HG02763 (cell line): ENCODE data around the gene CAPN5.
A peak's percentile ranks its signal among the peaks of the same experiment; 100 is the strongest.

Source experiments
- ATAC-seq: cut with Tn5 transposase; IDR thresholded peaks from one replicate; pipeline ENCODE4 v1.9.1; 2021; ENCODE audit warnings: mild to moderate bottlenecking, moderate library complexity; ENCODE audit not compliant: unreplicated experiment

Gene CAPN5

DNA sequence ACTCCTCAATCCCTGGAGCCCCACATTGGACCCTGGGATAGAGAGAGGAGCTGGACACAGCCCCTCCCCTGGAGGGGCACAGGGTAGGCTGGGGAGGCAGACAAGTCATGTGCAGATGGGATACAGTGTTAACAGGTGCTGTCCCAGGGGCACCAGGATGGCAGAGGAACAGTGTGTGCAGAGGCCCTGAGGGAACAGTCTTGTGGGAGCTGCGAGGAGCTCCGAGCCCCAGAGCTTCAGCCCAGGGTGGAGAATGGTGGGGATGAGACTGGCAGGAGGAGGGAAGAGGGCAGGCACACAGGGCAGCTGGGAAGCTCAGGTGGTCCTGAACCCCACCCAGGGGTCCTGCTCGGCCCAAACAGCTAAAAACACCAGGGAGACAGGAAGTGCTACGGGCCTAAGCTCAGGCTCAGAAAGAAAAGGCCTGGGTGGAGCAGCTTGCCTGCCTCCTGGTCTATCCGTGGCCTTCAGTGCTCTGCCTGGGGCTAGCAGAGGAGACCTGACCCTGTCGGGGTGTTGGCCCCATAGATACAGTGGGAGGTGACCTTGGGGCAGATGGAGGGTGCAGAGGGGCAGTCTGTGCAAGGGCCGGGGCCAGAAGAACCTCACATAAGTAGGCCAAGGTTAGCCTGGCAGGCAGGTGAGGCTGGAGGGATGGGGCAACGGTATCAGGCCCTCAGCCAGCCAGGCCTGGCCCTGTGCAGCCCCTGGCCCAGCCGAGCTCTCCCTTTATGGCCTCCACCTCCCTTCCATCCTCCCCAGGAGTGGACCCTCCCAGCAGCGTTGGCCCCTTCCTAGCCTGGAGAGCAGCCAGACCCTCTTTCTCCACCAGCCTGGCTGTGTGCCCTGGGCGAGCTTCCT is 15.4 kb downstream of the CAPN5 start:
- no peak for ATAC-seq

DNA sequence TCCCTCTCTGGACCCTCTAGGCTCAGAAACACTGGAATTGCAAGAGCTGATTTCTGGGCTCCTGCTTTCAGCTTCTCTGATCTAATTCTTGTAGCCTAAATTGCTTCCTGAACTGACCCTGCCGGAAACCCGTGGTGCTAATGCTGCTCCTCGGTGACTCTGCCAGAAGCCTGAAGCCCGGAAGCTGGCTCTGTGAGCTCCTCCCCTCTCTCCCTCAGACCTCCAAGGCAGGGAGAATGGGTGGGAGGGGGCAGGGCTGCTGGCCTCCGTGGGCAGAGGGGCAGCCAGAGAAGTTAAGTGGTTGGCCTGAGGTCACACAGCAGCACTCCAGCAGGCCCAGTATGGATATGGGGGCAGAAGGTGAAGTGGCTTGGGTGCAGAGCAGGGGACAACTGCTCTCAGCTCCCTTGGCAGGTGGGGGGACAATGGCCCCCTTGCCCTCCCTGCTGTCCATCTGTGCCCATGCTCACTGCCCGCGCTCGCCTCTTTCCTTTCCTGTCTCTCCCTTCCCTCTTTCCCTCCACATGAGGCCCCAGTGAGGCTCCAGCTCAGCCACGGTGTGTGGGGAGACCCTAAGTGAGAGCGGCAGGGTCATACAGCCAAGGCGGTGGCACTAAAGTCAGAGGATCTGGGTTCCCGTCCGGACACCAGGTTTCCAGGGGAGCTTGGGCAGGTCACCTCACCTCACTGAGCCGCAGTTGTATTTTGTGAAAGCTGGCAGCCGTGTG is 16.2 kb downstream of the CAPN5 start:
- ATAC-seq, result no peak

DNA sequence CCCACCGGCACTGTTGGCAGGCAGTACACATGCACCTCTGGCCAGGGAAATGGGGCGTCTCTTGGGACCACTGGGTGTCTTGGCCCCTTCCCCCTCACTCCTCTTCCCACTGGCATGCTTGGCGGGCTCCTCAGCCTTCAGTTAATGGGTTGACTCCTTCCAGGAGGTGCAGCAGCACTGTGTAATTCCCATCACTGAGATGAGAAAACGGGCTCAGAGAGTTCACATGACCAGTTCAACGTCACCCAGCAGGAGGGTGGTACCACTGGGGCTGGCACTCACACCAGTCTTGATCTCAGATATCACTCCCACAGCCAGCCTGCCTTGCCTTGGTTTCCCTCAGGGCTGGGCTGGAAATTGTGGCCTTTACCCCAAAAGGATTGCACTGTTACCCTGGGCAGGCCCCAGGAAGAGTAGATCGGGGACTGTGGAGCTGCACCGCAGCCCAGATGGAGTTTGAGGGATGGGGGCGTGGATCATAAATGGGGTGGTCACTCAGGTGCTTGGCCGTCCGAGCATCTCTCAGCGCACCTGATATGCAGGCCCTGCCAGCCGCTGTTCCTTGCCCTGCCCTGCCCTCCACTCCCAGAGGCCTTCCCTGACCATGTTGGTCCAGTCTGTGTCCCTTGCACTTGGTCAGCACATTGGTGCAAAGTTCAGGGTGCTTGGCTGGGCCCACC is 16.9 kb downstream of the CAPN5 start:
- no peak for ATAC-seq

DNA sequence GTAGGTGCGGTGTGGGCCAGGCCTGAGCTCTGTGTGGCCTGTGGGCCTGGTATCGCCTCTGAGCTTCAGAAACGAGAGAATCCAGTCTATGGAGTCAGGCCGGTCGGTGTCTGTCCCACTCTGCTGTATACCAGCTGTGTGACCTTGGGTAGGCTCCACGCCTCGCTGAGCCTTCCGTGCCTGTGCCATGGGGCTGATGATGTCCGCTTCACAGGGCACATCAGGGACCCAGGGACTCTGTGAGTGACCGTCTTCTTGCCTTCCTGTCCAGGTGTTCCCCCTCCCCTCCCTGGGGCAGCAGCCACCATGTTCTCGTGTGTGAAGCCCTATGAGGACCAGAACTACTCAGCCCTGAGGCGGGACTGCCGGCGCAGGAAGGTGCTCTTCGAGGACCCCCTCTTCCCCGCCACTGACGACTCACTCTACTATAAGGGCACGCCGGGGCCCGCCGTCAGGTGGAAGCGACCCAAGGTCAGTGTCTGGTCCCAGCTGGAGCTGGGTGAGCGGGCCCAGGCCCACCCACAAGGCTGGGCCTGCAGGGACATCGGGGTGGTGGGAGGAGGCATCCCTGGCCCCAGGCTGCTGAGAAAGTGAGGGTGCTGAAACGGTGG is 17.9 kb downstream of the CAPN5 start:
- ATAC-seq, result no peak

DNA sequence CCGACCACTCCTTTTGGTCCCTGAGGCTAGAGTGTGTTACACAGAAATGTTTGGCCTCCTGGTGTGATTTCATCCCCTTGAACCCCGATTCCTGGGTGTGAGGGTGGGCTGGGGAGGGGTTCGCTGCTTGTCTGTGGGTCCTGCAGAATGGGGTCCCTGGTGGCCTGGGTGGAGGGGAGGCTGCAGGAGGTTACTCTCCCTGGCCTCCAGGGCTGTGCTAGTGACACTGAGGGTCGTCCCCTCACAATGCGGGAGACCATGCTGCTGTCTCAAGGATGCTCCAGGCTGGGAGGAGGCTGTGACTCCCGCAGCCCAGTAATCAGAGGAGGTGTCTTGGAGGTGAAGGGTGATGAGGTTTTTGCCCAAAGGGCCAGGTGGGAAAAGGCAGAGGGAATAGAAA is 18.9 kb downstream of the CAPN5 start:
- ATAC-seq, result no peak

DNA sequence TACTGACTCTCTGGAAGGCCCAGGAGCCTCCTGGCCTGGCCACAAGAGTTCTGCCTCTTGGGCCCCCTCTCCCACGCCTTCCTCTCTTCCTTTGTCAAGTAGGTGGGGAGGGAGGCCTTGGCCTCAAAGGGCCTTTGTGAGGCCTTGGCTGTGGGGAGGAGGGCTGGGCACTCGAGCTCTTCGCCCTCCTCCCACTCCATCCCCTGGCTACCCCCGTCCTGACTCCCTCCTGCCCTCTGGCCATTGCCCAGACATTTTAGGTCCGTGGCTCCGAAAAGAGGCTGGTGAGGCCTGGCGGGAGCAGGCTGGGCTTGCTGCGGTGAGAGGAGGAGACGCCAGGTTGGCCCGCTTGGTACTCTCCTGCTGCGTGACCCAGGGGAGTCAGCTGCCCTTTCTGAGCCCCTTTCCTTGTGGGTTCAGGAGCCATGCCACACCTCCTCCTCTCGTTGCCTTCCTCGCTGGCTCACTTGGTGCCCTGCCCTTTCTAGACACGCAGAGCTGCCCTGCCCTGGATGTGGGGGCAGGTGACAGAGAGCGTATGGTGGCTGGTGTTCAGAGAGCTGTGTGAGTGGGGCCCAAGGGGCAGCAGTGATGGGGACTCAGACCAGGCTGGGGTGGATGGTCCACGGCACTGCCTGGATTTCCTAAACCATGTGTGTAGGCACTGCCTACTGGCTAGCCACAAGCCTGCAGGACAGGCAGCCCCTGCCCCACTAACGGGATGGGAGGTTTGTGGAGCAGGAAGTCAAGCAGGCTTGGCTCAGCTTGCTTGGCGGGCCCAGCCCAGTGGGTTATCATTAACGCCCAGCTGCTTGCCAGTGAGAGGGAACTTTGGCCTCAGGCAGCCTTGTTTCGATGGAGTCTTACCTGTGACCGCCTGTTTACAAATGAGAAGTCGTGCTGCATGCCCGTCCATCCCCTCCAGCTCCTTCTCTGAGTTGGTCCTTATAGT is 20.0 kb downstream of the CAPN5 start:
- ATAC-seq, result no peak

DNA sequence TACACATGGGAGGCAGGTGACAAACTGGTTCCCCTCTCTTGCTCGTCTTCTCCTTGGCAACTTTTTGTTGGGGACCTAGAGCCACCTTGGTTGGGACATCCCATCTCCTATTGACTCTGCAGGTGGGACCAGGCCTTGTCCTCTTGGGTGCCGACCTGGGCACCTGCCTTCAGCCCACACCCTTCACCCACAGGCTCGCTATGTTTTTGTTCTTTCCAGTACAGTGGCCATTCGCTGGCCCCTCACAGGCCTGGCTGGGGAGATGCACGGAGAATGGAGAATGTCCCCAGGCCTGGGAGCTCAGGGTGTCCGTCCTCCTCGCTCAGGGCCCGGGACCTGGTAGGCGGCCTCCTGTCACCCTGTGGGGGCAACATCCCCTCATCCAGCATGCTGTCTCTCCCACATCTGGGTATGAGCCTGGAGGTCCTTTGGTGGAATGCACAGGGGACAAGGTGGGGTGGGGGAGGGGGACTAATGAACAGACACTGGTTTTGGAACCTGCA is 21.0 kb downstream of the CAPN5 start:
- no peak for ATAC-seq

DNA sequence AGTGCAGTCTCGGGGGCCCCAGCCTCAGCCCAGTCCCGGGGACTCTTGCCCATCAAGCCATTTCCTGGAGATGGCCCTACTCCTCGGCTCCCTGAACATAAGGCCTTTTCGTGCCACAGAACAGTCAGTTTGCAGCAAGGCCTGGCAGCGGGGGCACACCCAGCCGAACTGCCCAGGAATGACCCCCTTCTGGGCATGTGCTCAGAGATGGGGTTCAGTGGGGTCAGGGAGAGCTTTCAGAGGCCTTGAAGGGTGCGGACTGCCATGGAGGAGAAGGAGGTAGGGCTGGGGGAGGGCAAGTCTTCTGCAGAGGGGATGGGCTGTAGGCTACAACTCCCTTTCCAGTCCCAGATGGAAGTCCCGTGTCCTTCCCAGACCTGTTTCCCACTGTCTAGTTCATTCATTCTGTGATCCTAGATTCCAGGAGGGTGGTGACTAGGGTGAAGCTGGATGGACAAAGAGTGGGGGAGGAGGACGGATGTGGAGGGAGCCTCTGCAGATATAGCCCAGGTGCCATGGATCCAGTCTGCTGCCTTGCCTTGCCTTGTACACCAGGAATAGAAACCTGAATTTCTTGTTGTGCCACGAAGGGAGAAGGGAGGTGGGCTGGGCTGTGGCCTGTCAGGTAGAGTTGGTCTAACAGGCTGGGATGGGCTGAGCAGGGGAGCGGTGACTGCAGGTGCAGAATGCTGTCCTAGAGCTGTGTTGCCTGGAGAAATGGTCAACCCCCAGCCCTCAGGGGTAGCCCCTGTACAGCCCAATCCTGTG is 21.6 kb downstream of the CAPN5 start:
- no peak for ATAC-seq

DNA sequence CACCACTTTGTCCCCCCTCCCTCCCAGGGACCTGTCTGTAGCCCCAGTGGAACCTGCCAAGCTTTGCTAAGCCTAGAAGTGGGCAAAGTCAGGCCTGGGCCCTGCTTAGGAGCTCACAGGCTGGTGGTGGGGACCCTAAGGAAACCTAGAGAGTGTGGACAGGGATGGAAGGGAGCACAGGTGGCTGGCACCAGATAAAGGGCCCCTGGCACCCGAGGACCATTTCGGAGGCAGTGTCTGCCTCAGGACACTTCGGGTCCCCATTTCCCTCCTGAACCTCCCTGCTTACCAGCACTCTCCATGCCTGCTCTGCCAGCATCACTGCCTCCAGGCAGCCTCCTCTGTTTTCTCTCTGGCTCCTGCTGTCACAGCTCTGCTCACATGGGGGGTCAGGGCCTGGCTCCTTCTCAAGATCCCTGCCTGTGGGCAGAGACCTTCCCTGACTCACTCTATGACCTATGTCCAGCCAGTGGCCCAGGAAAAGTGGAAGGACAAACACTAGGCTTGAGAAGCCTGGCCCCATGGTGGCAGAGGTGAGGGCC is 22.3 kb downstream of the CAPN5 start:
- ATAC-seq, result no peak

DNA sequence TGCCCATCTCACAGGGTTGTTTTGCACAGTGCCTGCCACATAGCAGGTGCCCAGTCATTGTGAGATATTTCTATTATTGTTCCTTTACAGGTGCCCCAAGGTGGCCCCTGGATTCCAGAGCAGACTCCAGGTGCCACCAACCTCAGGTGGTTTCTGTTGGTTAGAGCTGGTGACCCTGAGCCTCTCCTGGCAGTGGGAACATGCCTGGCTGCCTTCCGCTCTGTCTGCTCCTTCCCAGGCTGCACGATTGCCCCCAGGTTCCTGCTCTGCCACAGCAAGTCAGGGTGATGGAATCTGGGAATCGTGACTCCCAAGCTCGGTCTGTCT is 23.2 kb downstream of the CAPN5 start:
- ATAC-seq, result no peak

DNA sequence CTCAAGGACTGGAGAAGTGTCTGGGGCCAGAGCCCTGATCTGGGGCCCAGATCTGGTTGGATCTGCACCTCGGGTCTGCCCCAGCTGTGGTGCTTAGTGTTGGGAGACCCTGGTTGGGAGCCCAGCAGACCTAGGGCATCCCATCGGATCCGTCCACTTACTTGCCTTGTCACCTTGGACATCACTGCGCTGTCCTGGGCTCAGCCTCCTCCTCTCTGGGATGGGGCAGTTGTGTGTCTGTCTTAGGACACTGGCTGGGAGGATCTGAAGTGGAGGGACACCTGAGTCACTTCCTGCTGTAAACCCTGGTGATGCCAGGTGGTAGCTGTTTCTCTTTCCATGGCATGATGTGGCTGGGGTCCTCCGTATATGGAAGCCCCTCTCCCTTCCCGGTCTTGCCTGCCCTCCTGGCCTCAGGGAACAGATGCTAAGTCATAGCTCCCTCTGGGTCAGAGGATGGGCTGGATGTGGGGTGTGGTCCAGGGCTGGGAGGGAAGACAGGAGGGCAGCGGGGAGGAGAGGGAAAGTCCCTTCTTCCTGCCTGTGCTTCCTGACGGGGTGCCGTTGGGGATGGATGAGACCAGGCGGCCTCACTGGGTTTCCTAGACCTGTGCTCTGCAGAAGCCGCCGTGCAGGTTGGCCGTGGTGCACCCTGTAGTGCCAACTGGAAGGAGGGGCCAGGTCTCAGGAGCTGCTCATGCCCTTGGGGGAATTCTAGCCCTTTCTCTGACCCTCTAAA is 23.8 kb downstream of the CAPN5 start:
- no peak for ATAC-seq

DNA sequence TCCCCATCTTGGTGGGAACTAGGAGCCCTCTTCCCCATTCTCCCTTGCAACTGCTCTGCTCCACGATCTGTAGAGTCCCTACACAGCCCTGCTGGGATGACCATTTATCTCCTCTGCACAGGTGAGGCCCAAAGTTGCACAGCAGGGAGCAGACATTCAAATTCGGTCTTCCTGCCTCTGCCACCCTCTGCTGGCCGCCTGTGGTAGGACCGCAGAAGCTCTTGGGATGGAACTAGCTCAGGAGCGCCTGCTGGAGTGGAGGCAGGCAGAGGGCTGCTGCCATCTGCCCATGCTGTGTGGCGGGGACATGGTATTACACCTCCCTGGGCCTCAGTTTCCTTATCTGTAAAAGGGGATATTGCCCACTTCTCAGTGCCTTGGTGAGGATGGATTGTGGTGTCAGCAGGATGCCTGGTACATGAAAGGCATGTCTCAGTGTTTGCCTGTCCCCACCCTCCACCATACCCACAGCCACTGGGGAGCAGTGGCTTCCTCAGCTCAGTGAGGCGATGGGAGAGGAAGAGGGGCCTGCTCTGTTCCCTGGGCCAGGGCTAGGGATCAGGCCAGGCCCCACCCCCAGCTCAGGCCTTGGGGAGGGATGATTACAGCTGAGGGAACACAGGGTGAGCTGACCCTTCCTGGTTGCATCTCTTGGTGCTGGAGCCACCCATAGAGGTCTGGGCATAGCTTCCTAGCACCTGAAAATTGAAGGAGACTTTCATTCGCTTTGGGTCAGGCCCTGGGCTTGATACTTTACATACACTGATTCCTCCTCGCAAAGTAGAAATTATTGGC is 24.6 kb downstream of the CAPN5 start:
- ATAC-seq, result peak; percentile 67

DNA sequence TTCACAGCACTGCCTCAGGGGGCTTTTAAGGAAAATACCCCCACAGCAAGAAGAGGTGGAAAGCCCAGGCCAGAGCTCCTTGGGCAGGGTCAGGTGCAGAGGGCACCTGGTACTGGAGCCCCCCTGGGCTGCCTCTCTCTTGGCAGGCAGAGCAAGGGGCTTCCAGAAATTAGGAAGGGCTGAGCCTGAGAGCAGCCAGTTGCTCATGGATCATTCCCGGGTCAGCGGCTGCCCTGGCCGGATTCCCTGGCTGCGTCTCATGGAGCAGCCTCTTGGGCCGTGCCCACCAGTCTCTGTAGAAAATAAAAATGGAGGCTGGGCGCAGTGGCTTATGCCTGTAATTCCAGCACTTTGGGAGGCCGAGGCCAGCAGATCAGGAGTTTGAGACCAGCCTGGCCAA is 25.6 kb downstream of the CAPN5 start:
- ATAC-seq, result no peak

DNA sequence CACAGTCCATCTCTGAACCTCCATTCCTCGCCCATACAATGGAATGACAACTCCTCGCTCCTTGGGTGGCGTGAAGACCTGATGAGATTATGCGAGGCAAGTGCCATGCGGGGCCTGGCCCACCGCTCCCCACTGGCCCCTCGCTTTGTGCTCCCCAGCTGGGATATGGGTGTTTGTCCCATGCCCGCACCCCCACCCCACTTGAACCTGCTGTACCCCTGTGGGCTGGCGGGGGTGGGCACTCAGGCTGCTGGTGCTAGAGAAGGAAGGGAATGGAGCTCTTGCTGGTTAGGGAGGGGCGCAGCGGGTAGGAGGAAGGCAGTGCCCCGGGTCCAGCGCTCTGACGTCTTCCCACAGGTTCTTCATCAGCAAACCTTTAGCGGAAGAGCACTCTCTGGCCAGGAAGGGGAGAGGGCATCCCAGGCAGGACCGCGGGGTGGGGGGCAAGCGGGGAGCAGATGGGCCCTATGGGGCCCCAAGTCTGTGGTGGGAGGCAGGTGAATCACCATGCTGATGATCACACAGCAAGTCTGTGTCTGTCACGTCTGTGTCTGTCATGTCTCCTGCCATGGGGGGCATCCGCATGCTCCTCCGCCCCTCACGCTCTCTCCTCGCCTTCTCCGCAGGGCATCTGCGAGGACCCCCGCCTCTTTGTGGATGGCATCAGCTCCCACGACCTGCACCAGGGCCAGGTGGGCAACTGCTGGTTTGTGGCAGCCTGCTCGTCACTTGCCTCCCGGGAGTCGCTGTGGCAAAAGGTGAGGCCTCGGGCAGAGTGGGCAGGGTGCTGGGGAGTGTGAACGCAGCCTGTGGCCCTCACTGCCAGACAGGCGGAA is 26.5 kb downstream of the CAPN5 start:
- no peak for ATAC-seq

DNA sequence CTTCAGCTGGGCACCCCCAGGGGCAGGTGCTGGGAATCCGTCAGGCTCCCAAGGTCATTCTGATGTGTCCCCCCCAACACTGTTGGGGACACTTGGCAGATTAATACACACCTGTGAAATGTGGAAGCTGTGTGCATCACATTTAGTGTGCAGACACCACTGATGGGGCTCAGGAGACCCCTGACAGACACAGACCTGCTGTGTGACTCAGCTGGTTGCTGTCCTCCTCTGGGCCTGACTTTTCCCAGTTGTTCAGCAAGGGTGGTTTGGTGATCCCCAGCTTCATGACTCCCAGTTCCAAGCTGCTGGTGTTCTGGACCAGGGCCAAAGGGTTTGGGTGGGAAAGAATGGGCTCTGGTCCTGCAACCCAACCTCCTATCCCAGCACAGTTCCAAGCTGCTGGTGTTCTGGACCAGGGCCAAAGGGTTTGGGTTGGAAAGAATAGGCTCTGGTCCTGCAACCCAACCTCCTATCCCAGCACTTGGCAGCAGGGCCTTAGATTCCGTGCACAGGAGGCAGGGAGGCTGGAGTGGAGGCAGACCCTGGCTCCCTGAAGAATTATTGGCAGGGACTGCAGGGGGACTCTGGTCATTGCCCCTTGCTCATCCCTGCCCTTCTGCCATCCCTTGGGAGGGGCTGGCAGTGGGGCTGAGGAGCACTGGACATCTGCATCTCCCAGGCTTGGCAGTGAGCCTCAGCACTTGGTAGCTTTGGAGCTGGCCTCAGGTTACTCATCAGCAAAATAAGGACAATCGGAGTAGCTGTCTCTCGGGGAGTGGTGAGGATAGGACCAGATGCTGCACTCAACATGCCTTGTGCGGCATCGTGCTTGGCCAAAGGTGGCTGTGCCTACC is 27.4 kb downstream of the CAPN5 start:
- no peak for ATAC-seq

DNA sequence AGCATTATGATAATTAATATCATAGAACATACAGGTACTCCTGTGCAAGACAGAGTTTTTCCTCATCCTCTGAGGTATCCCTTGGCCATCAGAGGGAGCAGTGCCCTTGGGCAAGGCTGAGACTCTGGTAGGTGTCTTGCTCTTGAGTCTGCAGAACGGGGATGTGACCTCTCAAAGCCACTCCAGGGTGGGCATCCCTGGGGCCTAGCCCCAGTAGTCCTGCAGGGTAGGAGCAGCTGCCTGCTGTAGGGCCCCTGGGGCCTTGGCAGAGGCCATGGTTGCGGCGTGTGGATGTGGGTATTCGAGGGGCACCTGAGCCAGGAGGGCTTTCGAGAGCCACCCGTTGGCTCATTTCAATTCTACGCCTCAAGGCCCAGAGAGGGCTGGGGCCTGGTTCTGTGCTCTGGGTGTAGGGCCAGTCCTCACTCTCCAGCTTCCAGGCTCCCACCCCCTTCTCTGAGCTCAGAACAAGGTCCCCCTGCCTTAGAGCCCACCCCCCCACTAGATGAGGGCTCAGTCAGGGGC is 28.1 kb downstream of the CAPN5 start:
- ATAC-seq, result no peak
